ENCODE results near the gene ARMH4.

ARMH4 gene, protein sequence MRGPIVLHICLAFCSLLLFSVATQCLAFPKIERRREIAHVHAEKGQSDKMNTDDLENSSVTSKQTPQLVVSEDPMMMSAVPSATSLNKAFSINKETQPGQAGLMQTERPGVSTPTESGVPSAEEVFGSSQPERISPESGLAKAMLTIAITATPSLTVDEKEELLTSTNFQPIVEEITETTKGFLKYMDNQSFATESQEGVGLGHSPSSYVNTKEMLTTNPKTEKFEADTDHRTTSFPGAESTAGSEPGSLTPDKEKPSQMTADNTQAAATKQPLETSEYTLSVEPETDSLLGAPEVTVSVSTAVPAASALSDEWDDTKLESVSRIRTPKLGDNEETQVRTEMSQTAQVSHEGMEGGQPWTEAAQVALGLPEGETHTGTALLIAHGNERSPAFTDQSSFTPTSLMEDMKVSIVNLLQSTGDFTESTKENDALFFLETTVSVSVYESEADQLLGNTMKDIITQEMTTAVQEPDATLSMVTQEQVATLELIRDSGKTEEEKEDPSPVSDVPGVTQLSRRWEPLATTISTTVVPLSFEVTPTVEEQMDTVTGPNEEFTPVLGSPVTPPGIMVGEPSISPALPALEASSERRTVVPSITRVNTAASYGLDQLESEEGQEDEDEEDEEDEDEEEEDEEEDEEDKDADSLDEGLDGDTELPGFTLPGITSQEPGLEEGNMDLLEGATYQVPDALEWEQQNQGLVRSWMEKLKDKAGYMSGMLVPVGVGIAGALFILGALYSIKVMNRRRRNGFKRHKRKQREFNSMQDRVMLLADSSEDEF

DNA sequence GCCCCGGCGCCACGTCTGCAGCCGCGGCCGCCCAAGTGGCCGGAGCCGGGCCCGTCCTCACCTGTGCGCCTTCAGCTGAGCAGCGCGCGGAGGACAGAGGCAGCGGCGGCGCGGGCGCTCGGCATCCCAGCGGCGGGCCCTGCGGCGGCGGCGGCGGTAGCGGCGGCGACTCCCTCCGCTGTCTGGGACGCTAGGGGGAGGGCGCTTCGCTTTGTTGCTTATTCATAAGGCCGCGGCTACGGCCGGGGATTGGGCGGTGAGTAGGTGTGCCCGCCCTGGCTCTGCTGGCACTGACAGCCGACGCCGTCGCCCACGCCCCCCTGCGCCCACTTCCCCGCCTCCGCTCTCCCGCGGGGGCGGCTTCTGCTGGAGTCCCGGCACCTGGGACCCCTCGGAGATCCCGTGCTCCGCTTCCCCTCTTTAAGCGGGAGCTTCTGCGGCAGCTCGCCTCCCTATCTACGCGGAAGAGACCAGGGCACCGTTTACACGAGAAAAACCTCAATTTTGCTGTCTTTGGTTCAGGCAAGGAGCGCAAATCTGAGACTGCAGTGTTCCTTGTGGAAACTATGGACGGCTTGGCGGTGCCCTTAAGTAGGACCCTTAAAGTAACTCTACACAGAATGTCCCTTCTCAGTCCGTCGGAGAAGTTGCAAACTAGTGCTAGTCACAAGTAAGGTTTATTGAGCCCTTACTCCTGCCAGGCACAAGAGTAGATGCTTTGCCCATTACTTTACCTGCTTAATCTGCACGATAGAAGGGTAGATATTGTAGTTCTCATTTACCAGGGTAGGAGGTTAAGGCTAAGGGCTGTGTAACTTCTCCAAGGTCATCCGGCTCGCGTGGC is at the start of gene ARMH4:
TSS of gene ARMH4 (minus strand) at position 200 of the 844 bp plus-strand sequence. CDS start 12,855 bp downstream, outside the sequence.
- peak; percentile 88 for DNase-seq (ENCODE audit: low spot score)

- no peak for DNase-seq (ENCODE audit: low spot score)
These were observed 48.8 kb upstream of the ARMH4 start for GRCh38 chr14:58200846-58201245.

- no peak for DNase-seq (ENCODE audit: low spot score)
These were observed 48.4 kb upstream of the ARMH4 start for GRCh38 chr14:58200480-58200841.

DNA sequence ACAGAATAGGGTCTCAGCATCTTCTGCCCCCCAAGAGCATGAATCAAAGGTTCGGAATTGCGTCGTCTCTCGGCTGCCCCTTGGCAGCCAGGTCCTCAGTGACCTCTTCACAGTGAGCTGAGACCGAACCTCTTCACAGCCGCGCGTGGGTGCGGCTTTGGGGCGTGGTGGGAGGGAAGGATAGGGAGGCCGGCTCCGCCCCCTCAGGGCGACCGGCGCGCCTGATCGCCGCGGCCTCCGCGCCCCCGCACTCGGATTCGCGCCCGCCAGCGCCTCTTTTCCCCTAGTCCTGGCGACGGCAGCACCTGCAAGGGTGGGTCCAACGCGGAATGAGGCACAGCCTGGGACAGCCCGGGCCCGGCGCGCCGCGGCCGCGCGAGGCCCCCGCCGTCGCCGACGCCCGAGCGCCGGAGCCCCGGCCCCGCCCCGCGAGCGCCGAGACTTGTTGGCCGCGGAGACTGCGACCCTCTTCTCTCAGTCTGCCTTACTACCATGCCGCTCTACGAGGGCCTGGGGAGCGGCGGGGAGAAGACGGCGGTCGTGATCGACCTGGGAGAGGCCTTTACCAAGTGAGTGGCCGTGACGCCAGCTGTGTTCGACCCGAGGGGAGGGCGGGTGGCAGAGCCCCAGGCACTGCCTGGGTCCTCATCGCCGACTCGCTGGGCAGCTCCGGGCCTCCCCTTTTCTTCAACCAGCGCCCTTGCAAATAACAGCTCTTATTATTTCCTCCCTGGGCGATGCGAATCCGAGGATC is 47.9 kb upstream of the ARMH4 start, which contains the start of gene ACTR10:
TSS of gene ACTR10 (plus strand) at position 424 of the 754 bp plus-strand sequence. CDS start at position 493, 69 bp downstream.
- DNase-seq (ENCODE audit: low spot score), result peak; percentile 90

GRCh38 chr14:58198086-58198485 is 46.1 kb upstream of the ARMH4 start:
- DNase-seq (ENCODE audit: low spot score), result no peak

- no peak for DNase-seq (ENCODE audit: low spot score)
These were observed 44.2 kb upstream of the ARMH4 start for GRCh38 chr14:58196198-58196597.

GRCh38 chr14:58193542-58193941 is 41.5 kb upstream of the ARMH4 start:
- no peak for DNase-seq (ENCODE audit: low spot score)

GRCh38 chr14:58191763-58192601 is 40.0 kb upstream of the ARMH4 start:
- DNase-seq (ENCODE audit: low spot score), result no peak

DNA sequence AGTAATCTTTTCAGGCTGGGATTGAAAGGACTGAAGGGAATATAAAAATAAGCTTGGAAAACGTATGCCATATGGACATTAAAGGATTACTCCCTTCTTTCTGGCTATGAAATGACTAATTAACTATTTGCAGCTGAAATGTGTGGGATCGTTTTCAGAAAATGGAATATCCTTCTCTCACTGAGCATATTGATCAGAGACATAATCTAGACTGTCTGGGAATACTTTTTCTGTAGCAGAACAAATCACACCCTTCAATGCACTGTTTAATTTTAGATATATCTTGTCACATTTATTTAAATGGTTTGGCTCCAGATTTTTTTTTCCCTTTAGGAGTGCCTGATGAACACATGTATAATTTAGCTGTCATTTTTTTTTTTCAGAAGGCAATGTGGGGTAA is 37.2 kb upstream of the ARMH4 start:
- DNase-seq (ENCODE audit: low spot score), result no peak

GRCh38 chr14:58177125-58177524 is 25.1 kb upstream of the ARMH4 start:
- no peak for DNase-seq (ENCODE audit: low spot score)

DNA sequence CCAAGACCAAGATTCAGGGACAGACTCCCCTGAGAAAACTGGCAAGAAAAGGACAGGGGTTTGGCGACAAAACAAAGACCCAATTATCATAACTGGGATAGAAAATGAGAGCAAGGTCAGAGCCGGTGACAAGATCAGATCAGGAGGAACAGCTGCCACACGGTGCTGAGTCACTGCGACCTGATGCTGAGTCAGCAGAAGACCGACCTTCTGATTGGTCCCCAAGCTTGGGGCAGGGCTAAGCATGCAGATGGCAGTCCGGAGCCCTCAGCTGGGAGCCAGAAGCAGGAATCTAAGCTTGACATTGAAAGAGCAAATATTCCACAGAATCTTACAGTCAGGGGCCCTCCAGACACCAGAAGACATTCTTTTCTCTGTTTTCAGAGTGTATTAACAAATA is 19.1 kb upstream of the ARMH4 start:
- peak; percentile 93 for DNase-seq (ENCODE audit: low spot score)

DNA sequence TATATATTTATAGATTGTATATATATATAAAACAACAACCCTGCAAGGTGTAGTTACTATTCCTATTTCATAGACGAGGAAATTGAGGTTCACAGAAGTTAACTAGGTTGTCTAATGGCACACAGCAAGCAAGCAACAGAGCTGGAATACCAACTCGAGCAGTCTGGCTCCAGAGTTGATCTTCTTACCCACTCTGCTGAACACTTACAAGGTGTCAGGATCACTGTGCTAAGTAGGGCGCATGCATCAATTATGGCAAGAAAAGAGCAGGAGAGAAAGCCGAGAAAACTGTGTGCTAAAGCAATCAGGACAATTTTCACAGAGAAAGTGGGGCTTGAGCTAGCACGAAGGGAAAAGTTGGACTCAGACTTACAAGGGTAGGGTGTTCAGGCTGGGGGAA is 15.9 kb upstream of the ARMH4 start:
- no peak for DNase-seq (ENCODE audit: low spot score)

- no peak for DNase-seq (ENCODE audit: low spot score)
These were observed 15.0 kb upstream of the ARMH4 start for GRCh38 chr14:58167057-58167456.

- peak; percentile 70 for DNase-seq (ENCODE audit: low spot score)
These were observed 14.3 kb upstream of the ARMH4 start for GRCh38 chr14:58166005-58166983.

GRCh38 chr14:58160561-58160960 is 8.5 kb upstream of the ARMH4 start:
- no peak for DNase-seq (ENCODE audit: low spot score)

DNA sequence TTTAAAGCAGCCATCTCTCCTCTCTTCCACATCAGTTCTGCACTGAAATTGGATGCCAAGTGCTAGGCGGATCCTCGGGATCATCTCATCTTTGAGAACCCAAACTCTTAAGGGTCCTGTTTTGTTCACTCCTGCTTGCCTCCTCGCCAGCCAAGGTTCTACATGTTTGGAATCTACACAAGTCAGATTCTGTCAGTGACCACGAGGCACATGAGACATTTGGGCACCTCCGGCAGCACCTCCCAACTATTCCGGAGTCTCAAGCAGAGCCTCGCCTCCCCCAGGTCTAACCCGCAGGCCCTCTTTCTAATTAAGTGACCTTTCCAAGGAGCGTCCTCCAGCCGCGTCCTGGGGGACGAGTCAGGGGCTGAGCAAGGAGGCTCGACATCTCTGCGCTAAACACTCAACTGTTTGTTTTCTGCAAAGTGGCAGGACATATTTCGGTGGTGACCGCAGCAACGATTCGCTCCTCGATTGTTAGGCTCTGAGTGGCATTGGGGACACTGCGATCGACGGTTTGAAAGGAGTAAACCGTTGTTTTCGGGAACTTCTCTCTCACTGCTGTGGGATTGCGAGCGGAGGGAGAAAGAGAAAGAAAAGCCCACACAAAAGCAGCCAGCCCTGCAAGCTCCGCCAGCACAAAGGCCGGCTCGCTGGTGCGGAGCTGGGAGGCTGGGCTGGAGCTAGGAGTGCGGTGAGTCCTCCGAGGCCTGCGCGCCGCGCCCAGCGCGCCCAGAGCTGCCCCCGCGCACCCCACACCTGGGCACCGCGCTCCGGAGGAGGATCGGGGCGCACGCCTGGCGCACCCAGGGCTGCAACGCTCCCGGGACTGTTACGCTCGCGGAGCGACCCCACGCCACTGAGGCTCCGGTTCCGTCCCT is 640 bp downstream of the ARMH4 start:
- DNase-seq (ENCODE audit: low spot score), result peak; percentile 43

DNA sequence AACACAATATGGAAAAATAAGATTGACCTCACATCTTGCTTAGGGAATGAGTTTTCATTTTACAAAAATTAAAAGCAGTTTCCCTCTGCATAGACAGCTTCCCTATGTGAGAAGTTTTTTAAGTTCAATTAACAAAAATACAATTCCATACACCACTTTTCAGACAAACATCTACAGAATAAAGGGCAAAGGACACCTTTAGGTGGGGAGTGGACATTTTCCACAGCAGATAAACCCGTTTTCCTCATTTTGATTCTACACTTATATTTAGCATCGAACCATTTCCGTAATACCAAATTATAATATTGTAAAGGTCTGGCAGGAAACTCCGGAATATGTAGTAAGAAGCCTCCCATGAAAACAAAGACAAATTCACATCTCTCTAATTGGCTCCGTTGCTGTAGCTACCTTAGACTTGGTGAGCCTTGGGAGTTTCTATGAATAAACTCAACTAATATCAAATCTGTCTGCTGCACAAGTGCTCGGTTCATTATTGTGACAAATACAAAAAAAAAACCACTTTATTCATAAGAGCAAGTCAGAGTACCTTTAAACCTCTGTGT is 1.7 kb downstream of the ARMH4 start:
- DNase-seq (ENCODE audit: low spot score), result no peak

- DNase-seq (ENCODE audit: low spot score), result no peak
These were observed 2.8 kb downstream of the ARMH4 start for GRCh38 chr14:58149196-58149595.

Data from AG08396 (cell line).